ENCODE data around the gene DNAAF6.

GRCh38 chrX:107171369-107172102, 34.9 kb upstream of the DNAAF6 start:
- TF ChIP-seq CTCF (conservative IDR thresholded peaks at IDR 0.05; ENCODE audit: low read length) (no peak), EZH2phosphoT487 (IDR thresholded peaks at IDR 0.05; ENCODE audit: borderline replicate concordance) (no peak)

All from Loucy (cell line).